SIG-M5 (cell line): Measurements from ENCODE around the gene SHISAL2B.
"Not testable (repeated sequence)": the region's sequence is repeated elsewhere in the genome, so short reads cannot be mapped to it uniquely, and the experiment has no call there.

Experiments
- DNase-seq: peaks from one replicate; lab custom pipeline; 2025; lab: John Stamatoyannopoulos, UW

SHISAL2B gene

DNA sequence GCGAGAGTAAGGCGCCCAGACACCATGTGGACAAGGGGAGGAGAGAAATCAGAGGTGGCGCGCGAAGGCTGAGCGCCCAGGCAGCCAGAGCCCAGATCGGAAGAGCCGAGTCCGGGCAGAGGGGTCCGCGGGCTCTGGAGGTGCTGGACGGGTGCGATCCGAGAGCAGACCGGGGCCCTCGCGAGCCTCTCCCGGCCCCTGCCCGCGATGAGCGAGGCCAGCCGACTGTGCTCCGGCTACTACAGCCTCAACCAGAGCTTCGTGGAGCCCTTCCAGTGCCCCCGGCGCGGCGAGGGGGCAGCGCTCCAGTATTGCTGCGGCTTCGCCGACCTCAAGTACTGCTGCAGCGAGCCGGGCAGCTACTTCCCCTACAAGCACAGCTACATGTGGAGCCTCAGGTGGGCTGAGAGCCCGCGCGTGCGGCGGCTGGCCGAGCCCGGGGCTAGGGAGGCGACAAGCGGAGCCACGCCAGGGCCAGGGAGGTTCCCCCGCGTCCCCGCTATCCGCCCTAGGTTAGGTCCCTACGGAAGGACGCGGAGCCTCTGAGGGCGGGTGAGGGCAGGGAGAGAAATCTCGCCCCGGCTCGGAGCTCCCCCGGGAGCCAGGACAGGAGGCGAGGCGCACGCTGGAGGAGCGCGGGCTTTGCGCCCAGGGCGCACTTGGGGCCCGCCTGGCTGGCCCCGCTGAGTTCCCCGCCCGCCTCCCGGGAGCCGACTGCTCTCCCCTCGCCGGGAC lies at the start of gene SHISAL2B:
TSS of gene SHISAL2B (plus strand) at position 87 of the 735 bp plus-strand sequence. CDS start at position 208, 121 bp downstream.
- DNase-seq, result no peak

DNA sequence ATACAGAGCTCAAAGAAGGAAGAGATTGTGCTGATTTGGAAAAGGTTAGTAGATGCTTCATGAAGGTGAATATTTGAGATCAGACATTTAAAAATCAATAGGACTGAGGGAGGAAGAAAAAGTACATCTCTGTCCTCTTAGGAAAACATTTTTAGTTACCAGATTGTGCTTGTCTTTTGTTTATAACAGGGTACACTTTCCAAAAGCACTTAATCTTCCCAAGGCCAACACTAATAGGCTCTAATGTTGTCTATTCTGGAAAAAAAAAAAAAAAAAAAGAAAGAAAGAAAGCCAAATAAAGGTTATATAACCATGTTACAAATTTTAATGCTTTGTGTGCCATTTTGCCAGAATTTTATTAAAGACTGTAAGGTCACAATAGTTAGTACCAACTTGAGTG lies 45.5 kb upstream of the SHISAL2B start:
- DNase-seq, result no peak

DNA sequence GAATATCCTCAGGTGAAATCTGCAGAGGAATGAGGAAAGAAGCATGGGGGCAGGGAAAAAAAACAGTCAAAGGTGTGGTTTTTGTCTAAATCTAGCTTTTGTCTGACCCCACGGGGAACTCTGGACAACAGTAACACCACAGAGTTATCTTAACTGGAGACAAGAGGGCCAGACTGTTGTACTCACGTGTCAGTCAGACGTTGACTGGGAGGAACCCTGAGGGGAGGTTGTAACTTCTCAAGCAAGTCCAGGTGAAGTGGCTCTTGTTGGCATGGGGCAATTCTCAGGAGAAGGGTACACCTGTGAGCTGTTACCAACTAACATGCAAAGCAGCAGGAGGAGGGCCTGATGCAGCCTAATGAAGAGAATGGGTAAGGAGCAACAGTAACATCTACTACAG lies 44.1 kb upstream of the SHISAL2B start:
- DNase-seq, result no peak

DNA sequence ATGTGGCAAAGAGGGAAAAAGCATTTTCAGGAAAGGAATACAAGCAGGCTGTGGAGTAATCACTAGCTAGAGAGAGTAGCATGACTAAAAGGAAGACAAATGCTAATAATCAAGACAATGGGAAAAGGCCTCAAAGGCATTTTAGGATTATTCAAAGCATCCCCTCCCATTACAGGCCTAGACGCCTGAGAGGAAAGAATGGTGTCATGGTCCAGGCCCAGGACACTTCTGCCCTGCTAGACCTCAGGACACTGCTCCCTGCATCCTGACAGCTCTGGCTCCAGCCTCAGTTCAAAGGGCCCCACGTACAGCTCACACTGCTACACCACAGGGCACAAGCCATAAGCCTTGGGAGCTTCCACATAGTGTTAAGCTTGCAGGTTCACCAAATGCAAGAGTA lies 40.8 kb upstream of the SHISAL2B start:
- DNase-seq, result no peak

DNA sequence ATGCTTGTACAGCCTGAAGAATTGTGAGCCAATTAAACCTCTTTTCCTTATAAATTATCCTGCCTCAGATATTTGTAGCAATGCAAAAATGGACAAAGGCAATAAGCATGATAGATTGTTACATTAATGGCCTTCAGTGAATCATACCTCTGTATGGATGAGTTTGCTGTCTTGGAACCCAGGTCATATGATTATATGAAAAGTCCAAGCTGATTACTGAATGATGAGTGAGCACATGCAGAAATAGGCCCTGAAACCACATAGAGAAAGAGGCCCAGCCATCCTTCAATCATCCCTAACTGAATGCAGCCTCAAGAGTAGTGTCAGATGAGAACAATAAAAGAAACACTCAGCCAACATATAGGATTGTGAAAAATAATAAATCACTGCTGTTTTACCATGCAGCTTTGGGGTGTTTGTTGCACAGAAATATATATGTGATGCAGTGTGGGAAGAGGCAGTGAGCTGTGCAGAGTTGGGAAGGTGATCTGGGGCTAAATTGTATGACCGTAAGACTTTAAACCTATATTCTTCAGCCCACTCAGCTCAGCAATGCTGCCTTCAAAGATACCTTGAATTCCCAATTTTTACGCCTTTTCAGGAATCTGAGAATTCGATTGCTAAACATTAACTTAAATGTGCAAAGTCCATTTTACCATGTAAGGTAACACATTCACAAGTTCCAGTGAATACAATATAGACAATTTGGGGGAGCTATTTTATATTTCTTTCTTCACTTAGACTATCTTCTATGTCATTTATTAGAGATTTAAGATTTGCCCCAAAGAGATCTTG lies 36.3 kb upstream of the SHISAL2B start:
- no peak for DNase-seq

DNA sequence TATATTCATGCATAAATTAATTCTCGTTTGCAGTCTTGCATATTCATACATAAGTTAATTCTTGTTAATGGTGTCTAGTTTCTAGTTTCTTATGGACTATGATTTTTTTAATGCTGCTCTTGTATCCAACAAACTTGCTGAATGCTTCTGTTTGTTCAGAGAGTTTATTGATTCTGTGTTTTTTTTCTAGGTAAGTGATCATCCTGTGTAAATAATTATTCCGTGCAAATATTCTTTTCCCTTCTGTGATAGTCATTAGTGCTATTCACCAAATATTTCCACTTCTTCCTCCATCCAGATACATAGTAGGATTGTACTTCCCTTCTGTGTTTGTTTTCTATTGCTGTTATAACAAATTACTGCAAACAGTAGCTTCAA lies 35.8 kb upstream of the SHISAL2B start:
- no peak for DNase-seq

DNA sequence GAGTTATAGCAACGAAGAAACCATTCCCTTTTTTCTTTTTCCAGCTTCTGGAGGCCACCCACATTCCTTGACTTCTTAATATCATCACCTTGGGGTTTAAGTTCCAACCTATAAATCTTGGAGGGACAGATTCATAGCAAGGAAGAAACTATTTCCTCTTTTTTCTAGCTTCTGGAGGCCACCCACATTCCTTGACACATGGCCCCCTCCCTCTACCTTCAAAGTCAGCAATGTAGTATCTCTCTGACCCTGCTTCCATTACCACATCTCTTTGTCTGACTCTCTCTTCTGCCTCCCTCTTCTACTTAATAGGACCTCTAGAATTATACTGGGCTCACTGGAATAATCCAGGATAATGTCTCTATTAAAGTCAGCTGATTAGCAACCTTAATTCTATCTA lies 34.7 kb upstream of the SHISAL2B start:
- no peak for DNase-seq

DNA sequence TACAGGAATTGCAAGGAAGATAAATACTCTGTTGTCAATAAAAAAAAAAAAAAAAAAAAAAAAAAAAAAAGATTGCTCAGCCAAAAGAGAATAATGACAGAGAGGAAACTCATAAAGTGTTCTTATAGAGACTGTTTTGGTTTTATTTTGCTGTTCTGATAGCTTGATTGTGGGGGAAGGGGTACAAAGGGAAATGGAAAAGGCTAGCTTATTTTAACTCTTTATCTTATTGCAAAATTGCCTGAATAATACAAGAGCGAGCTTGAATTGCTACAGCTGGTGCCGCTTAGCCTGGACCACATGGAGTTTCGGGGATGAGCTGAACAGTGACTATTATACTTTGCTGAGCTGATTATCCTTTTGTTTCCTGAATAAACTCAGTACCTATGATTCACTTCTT lies 31.0 kb upstream of the SHISAL2B start:
- no peak for DNase-seq

DNA sequence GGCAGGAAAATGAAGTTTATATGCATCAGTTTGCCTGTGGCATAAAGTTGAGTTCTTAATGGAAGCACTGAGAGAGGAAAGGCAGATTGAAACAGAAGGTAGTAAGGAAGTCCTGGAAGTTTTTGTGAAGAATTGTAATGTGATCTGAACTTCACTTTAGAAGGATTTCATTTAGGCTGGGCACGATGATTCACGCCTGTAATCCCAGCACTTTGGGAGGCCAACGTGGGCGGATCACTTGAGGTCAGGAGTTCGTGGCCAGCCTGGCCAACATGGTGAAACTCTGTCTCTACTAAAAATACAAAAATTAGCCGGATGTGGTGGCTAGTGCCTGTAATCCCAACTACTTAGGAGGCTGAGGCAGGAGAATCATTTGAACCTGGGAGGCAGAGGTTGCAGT lies 27.1 kb upstream of the SHISAL2B start:
- not testable (repeated sequence) for DNase-seq

DNA sequence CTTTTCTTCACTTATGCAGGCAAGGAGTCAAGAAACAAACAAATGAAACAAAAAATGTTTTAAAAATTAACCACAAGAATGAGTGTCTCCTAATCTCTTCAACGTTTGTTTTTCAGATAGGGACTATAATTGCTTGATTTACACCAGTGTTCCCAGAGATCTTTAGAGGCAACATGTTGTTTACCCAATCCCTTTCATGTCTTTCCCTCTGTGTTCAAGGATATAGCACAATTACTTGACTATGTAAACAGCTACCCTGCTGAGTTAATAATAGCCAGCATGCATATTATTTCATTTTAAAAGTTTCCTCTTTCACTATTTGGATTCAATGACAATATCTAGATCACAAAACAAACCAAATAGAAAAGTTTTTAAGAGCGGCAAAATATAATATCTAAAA lies 25.1 kb upstream of the SHISAL2B start:
- DNase-seq, result no peak

DNA sequence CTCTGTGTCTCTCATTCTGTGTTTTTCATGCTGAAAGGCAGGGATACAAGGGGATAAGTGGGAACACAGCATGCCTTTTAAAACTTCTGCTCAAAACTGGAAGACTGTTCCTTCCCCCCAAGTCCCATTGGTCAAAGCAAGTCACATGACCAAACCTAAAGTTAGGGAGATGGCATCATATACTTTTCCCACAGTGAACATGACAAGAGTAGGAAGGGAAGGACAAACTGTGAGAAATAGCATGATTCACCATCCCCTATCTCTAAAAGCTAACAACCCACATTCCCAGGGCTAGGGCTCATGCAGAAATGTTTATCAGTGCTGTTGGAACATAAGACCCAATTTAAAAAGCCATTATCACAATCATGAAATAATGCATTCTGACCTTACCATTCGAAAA lies 24.2 kb upstream of the SHISAL2B start:
- no peak for DNase-seq

DNA sequence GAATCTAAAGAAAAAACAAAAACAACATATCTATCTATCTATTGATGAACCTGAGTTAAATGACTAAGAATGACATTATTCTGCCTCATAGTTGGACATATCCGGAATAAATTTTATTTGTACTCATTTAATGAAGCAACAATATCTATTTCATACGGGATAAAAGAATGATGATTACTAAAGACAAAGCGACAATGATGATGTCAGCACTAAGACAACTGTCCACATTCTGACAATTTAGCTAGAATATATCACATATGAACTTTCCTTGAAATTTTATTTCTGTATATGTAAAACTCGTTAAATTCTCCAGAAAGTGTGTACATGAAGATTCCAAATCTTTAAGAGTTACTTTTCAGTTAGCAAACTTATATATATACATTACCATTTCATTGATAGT lies 23.2 kb upstream of the SHISAL2B start:
- no peak for DNase-seq

DNA sequence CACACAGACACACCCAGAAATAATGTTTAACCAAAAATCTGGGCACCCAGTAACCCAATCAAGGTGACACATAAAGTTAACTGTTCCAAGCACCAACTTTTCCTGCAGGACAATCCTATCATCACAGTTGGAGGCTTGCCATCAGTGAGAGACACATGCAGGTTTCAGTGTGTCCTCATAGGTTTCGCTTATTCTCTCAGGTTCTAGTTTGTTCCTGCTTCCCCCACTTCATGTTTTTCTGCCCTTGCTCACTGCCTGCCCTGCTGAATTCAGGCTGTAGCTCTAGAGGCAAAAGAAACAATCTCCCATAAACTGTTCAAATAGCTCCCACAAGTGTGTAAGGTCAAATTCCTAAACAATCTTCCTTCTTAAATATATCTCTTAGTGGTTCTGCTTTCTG lies 20.0 kb upstream of the SHISAL2B start:
- no peak for DNase-seq

DNA sequence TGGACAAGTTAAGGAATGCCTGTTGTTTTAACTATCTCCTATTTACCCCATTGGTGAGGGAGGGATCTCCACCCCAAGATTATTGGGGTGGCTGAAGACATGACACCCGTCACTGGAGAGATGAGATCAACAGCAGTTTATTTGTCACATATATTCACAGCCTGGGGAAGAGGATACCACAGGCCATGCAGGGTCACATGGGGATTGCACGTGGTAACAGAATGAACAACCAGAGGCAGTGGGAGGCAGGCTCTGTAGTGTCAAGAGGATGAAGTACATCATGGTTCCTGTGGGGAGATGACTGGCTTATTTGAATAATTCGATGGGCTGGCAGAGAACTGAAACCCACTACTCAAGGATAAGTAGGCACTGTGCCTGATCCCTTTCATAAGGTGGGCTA lies 18.6 kb upstream of the SHISAL2B start:
- no peak for DNase-seq

DNA sequence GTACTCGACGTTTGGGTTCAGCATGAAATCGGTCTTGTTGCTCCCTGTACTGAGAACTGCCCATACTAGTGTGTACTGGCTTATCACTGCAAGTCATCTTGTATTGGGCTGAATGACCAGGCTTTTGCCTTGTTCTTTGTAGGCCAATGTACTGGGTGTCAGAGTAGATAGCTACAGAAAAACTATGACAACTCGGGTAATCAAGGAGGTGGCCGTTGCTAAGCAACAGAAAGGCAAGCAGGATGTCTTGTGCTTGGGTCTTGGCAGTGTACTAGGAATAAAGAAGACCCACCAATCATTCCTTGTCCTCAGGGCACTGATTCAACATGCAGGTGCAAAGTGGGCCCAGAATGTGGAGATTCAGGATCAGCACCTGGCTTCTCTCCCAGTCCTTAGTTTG lies 11.9 kb upstream of the SHISAL2B start:
- DNase-seq, result no peak

DNA sequence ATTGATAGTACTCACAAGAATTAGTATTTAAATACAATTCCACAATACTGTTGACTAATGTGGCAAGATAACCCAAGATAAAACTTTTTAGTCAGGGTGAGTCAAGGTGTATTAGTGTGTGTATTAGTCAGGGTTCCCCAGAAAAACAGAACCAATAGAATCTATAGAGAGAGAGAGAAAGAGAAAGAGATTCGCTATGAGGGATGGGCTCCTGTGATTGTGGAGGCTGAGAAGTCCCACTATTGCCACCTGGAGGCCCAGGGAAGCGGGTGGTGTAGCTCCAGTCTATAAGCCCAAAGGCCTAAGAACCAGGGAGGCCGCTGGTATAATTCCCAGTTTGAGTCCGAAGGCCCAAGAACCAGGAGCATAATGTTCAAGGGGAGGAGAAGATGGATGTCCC lies 10.0 kb upstream of the SHISAL2B start:
- DNase-seq, result no peak

DNA sequence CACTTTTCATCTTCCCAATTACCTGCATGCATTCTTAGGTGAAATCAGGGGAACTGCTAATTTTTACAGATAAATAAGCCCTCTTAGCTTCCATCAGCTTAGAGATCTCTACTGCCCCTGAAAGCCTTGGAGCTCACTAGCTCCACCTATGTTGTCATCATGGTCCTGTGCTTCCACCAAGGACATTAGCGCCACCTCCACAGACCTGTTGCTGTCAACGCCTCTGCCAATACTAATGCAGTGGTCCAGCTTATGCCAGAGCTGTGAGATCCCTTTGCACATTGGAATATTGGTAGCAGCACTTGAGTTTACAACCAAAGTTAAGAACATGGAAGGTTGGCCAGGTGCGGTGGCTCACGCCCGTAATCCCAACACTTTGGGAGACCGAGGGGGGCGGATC lies 7.7 kb upstream of the SHISAL2B start:
- DNase-seq, result no peak

DNA sequence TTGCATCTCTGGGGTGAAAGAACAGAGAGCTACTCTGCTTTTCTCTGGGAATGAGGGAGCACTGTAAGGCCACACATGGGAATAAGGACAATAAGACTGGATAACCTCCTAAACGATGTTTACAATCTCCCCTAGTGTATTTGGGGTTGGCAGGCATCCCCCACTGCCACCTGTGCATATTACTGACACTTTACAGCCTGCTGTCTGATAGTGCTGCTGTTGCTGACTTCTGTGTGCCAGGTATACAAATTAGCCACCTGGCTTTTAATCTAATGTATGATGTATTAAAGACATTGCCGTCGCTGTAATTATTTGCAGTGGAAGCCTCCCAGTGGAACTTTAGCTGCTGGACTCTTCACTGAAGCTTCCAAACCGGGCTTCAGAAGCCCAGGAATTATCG lies 4.4 kb upstream of the SHISAL2B start:
- DNase-seq, result no peak

DNA sequence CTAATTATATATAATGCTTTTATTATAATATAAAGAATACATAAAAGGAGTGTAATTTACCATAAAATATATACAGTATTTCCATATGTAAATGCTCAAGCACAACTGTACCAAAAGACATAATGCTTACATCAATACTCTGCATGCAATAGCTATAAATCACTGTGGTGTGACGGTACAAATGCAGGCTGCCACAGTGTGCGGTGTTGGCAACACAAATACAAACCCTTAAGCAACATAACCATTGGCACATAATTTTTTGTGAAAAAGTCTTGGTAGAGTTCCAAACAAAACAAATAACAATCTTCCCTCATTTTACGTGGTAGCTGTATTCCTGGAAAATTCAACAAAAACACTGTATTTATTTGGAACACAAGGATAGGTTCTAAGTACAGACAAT lies 1.9 kb upstream of the SHISAL2B start:
- DNase-seq, result no peak

DNA sequence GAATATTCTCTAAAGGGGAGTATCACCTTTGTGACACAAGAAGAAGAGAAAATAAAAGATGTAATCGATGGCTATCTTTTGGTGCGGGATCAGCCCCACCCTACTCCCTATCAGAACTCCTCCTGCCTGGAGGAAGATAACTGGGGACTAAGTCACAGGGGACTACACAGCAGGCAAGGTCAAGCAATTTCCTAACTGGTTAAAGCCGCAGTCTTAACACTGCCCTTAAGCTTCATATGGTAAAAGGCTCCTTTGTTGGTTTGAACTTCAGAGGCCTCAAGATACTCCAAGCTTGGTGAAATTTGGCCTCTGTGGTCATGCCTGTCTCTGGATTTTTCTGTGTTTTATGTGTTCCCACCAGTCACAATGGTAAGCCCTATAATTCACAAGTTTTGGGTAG lies 1.3 kb upstream of the SHISAL2B start:
- no peak for DNase-seq

DNA sequence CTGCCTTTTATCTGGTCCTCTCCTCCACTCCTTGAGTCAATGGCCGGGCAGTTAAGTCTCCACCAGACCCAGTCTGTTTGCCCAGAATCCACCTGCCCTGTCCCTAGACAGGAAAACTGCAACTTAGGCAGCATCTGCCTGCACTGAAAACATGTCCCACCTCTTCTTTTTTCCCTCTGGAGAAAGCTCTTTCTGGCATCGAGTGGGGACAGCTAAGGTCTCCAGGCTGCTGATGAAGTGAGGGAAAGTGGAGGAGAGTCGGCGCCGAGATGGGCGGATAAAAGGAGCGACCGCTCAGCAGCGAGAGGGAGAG lies 243 bp upstream of the SHISAL2B start:
- DNase-seq, result no peak

DNA sequence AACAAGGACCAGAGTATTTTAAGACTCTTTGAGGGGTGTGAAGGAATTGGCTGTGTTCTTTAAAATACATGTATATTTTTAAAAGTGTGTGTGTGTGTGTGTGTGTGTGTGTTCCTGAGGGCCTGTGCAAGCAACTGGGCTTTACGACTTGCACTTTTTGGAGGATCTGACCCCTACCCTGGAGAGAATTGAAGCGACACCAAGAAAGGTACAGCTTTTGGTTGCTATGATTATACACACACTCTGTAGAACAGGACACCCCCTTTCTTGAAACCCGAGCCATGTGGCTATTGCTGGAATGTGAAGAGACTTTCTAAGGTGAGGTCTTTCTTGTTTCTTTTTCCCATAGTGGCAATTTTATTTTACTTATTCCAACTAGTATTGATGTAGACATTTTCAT lies 988 bp downstream of the SHISAL2B start:
- no peak for DNase-seq

DNA sequence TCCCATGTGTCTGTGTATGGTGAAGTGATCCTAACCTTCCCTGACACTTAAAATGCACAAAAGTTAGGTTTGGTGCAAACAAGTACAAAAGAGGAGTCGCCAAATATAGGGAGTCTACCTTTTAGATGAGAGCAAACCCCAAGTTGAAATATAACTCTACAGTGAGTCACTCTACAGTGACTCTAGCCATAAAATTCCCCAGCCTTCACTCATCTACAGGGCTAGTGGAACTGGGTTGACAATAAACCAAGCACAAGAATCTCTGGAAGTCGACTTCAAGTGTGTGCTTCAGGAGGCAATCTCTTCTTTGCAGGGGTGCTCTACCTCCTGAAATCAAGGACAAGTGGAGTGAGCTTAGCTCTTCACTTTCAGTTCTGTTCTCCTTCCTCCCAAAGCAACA lies 3.3 kb downstream of the SHISAL2B start:
- no peak for DNase-seq

DNA sequence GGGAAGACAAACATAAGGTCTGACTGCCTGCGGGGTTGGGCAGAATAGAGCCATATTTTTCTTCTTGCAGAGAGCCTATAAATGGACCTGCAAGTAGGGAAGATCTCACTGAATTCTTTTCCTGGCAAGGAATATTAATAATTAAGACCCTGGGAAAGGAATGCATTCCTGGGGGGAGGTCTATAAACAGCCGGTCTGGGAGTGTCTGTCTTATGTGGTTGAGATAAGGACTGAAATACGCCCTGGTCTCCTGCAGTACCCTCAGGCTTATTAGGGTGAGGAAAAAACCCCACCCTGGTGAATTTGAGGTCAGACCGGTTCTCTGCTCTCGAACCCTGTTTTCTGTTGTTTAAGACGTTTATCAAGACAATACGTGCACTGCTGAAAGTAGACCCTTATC lies 6.1 kb downstream of the SHISAL2B start:
- DNase-seq, result not testable (repeated sequence)
